SU-DHL-6 (cell line): ENCODE results near the gene SLC9A1.

Experiments used
- H2AFZ ChIP-seq: fragments of 200-600 bp; sonication (generic); 2 replicates; pipeline ENCODE4 v1.6.1; 2014; ENCODE audit warnings: low read depth, mild to moderate bottlenecking, moderate library complexity, mixed read lengths, antibody characterized with exemption, low read length; ENCODE audit not compliant: severe bottlenecking
- H3F3A ChIP-seq: fragments of 200-600 bp; shearing (Covaris generic); 2 replicates; pipeline ENCODE4 v1.6.0; 2016; ENCODE audit warnings: antibody characterized with exemption, mild to moderate bottlenecking; ENCODE audit not compliant: insufficient read depth
- H3K27ac ChIP-seq: fragments of 200-600 bp; sonication (generic); 2 replicates; pipeline ENCODE4 v1.5.1; 2016; ENCODE audit warnings: low read depth, mild to moderate bottlenecking, low read length, moderate library complexity, mixed read lengths
- H3K27me3 ChIP-seq: fragments of 200-600 bp; sonication (generic), shearing (Covaris generic); 2 replicates; pipeline ENCODE4 v1.6.0; 2014; ENCODE audit warnings: mild to moderate bottlenecking, low read length
- H3K36me3 ChIP-seq: fragments of 200-600 bp; sonication (generic); 2 replicates; pipeline ENCODE4 v1.6.1; 2014; ENCODE audit warnings: mild to moderate bottlenecking, low read length, mixed read lengths
- H3K4me2 ChIP-seq: fragments of 300-600, 200-600 bp; shearing (Covaris generic), sonication (generic); 2 replicates; pipeline ENCODE4 v1.6.0; 2014; ENCODE audit warnings: low read length, low read depth, mild to moderate bottlenecking; ENCODE audit not compliant: poor library complexity, severe bottlenecking
- H3K4me3 ChIP-seq: fragments of 200-600 bp; sonication (generic); 2 replicates; pipeline ENCODE4 v1.5.1; 2014; ENCODE audit warnings: antibody characterized with exemption, low read length, mild to moderate bottlenecking, mixed read lengths; ENCODE audit not compliant: insufficient read depth, poor library complexity, severe bottlenecking
- H3K79me2 ChIP-seq: fragments of 200-600 bp; sonication (generic); 2 replicates; pipeline ENCODE4 v1.6.1; 2014; ENCODE audit warnings: mild to moderate bottlenecking, low read length, moderate library complexity; ENCODE audit not compliant: insufficient read depth
- H3K9ac ChIP-seq: fragments of 200-600 bp; sonication (generic); 2 replicates; pipeline ENCODE4 v1.7.0; 2014; ENCODE audit warnings: mild to moderate bottlenecking, low read length
- H3K9me2 ChIP-seq: fragments of 200-600 bp; sonication (generic); replicated peaks from 2 replicates; pipeline ENCODE4 v1.6.1; 2014; ENCODE audit warnings: low read length; ENCODE audit not compliant: insufficient read depth
- H3K9me3 ChIP-seq: fragments of 200-600 bp; sonication (generic); 2 replicates; pipeline ENCODE4 v1.6.1; 2014; ENCODE audit warnings: low read length, mixed read lengths; ENCODE audit not compliant: insufficient read depth
- H4K20me1 ChIP-seq: fragments of 200-600 bp; sonication (generic); 2 replicates; pipeline ENCODE4 v1.6.1; 2014; ENCODE audit warnings: low read depth, mild to moderate bottlenecking, antibody characterized with exemption, low read length, moderate library complexity, mixed read lengths
- CTCF ChIP-seq: fragments of 200-600 bp; sonication (generic); IDR thresholded peaks from one replicate; pipeline ENCODE4 v1.5.1; 2017; ENCODE audit warnings: antibody characterized with exemption, mild to moderate bottlenecking, low read length, moderate library complexity; ENCODE audit not compliant: insufficient read depth, poor library complexity, severe bottlenecking
- EZH2phosphoT487 ChIP-seq: fragments of 200-600 bp; sonication (generic), shearing (Covaris generic); conservative IDR thresholded peaks from 2 replicates; pipeline ENCODE4 v1.6.1; 2018; ENCODE audit warnings: mild to moderate bottlenecking, antibody characterized with exemption, low read length, moderate library complexity, mixed read lengths

SLC9A1 gene

GRCh38 chr1:27049607-27050006, 105.3 kb downstream of the SLC9A1 start:
- H3K9me3 ChIP-seq, result no peaks in the 10 kb centered on the region
- no peaks in the 10 kb centered on the region for H3K36me3 ChIP-seq
- no peak overlapping the region for H2AFZ ChIP-seq
- no peaks in the 10 kb centered on the region for H3K27me3 ChIP-seq
- TF ChIP-seq CTCF, result no peak
- no peak for TF ChIP-seq EZH2phosphoT487
- H3K4me2 ChIP-seq, result no peak overlapping the region
- H3K9me2 ChIP-seq, result no peaks in the 10 kb centered on the region
- no peaks in the 10 kb centered on the region for H4K20me1 ChIP-seq
- no peaks in the 10 kb centered on the region for H3F3A ChIP-seq
- no peak overlapping the region for H3K27ac ChIP-seq
- no peak overlapping the region for H3K4me3 ChIP-seq
- no peak overlapping the region for H3K9ac ChIP-seq
- no peaks in the 10 kb centered on the region for H3K79me2 ChIP-seq

- Histone ChIP-seq H3K9me2 (no peaks in the 10 kb centered on the region), H3K4me2 (no peak overlapping the region), H3K79me2 (no peaks in the 10 kb centered on the region), H4K20me1 (no peaks in the 10 kb centered on the region), H2AFZ (no peak overlapping the region), H3K9me3 (no peaks in the 10 kb centered on the region), H3K36me3 (no peaks in the 10 kb centered on the region), H3K27ac (no peak overlapping the region), H3K9ac (no peak overlapping the region), H3K27me3 (no peaks in the 10 kb centered on the region), H3K4me3 (no peak overlapping the region), H3F3A (no peaks in the 10 kb centered on the region)
- TF ChIP-seq CTCF, result no peak
- TF ChIP-seq EZH2phosphoT487, result no peak
Measured at GRCh38 chr1:27049100-27049499, 105.8 kb downstream of the SLC9A1 start.
